Stomach (tissue), 4 donors: Measurements from ENCODE around the gene ACRBP.

Experiments used
- POLR2A ChIP-seq, 4 donors: fragments of 450-650 bp; IDR thresholded peaks; one replicate each; pipeline ENCODE4 v1.6.1; 2016; ENCODE audit warnings: antibody characterized with exemption in 4 of 4, control low read depth in 2 of 4, mild to moderate bottlenecking in 1 of 4, moderate library complexity in 1 of 4
- POLR2AphosphoS5 ChIP-seq, 3 donors: sonication (generic); formaldehyde crosslinking; IDR thresholded peaks; one replicate each; pipeline ENCODE4 v1.6.1; 2016; ENCODE audit warnings: antibody characterized with exemption in 3 of 3
- TF ChIP-seq, protein P1 (sequence below), 7 experiments: fragments of 450-650 bp in 4 of 7; fragments of 200-600 bp in 3 of 7; sonication (generic) in 3 of 7; IDR thresholded peaks; one replicate each; pipeline ENCODE4 v1.5.1; 2016 to 2019; ENCODE audit warnings: antibody characterized with exemption in 7 of 7, control low read depth in 2 of 7, mild to moderate bottlenecking in 1 of 7

- TF ChIP-seq, protein P1, sequence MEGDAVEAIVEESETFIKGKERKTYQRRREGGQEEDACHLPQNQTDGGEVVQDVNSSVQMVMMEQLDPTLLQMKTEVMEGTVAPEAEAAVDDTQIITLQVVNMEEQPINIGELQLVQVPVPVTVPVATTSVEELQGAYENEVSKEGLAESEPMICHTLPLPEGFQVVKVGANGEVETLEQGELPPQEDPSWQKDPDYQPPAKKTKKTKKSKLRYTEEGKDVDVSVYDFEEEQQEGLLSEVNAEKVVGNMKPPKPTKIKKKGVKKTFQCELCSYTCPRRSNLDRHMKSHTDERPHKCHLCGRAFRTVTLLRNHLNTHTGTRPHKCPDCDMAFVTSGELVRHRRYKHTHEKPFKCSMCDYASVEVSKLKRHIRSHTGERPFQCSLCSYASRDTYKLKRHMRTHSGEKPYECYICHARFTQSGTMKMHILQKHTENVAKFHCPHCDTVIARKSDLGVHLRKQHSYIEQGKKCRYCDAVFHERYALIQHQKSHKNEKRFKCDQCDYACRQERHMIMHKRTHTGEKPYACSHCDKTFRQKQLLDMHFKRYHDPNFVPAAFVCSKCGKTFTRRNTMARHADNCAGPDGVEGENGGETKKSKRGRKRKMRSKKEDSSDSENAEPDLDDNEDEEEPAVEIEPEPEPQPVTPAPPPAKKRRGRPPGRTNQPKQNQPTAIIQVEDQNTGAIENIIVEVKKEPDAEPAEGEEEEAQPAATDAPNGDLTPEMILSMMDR (IDR thresholded peaks at IDR 0.05), result no peak
- TF ChIP-seq POLR2A (IDR thresholded peaks at IDR 0.05) (no peak), POLR2AphosphoS5 (IDR thresholded peaks at IDR 0.05) (no peak)
Measured at GRCh38 chr12:6666211-6666610, 19.0 kb upstream of the ACRBP start.
